SK-N-SH treated with all-trans-retinoic acid at 6 μM for 48 hours (cell line): ENCODE results near the gene LACRT.
A peak's percentile ranks its signal among the peaks of the same experiment; 100 is the strongest.

Experiments
- ATAC-seq: fragments of 200-7000 bp; cut with Tn5 transposase; 3 replicates; pipeline ENCODE4 v1.9.1; 2020; ENCODE audit warnings: mild to moderate bottlenecking, moderate library complexity
- ARNTL ChIP-seq: fragments of 450-650 bp; formaldehyde crosslinking; IDR thresholded peaks from 2 replicates; pipeline ENCODE4 v1.5.0; 2020; ENCODE audit warnings: low read depth, mild to moderate bottlenecking, moderate library complexity, borderline replicate concordance
- BACH2 ChIP-seq: fragments of 250-450 bp; sonication (Bioruptor Pico); IDR thresholded peaks from 2 replicates; pipeline ENCODE4 v1.9.0; 2021; ENCODE audit warnings: mild to moderate bottlenecking, borderline replicate concordance
- CREB5 ChIP-seq: fragments of 250-450 bp; sonication (Bioruptor Pico); IDR thresholded peaks from 2 replicates; pipeline ENCODE4 v1.5.1; 2020; ENCODE audit warnings: low read depth, mild to moderate bottlenecking, moderate library complexity
- CSDC2 ChIP-seq: fragments of 250-450 bp; sonication (Bioruptor Pico); IDR thresholded peaks from 2 replicates; pipeline ENCODE4 v1.5.0; 2020; ENCODE audit warnings: mild to moderate bottlenecking, moderate library complexity
- CSRNP3 ChIP-seq: fragments of 250-450 bp; sonication (Bioruptor Pico); IDR thresholded peaks from 2 replicates; pipeline ENCODE4 v1.5.1; 2021; ENCODE audit warnings: mild to moderate bottlenecking, moderate library complexity
- GLIS3 ChIP-seq: fragments of 250-450 bp; sonication (Bioruptor Pico); IDR thresholded peaks from 2 replicates; pipeline ENCODE4 v1.5.0; 2020; ENCODE audit warnings: mild to moderate bottlenecking, moderate library complexity
- ISL1 ChIP-seq: fragments of 250-450 bp; sonication (Bioruptor Pico); IDR thresholded peaks from 2 replicates; pipeline ENCODE4 v2.1.2; 2022; ENCODE audit warnings: mild to moderate bottlenecking, moderate library complexity
- PATZ1 ChIP-seq: fragments of 250-450 bp; sonication (Bioruptor Pico); IDR thresholded peaks from 2 replicates; pipeline ENCODE4 v1.8.0; 2020; ENCODE audit warnings: mild to moderate bottlenecking, moderate library complexity, borderline replicate concordance
- POU6F1 ChIP-seq: fragments of 250-450 bp; sonication (Bioruptor Pico); IDR thresholded peaks from 2 replicates; pipeline ENCODE4 v1.8.0; 2021; ENCODE audit warnings: low read depth, mild to moderate bottlenecking, moderate library complexity, borderline replicate concordance
- PPARA ChIP-seq: fragments of 250-450 bp; sonication (Bioruptor Pico); IDR thresholded peaks from 2 replicates; pipeline ENCODE4 v1.5.0; 2020; ENCODE audit warnings: mild to moderate bottlenecking, borderline replicate concordance
- RARB ChIP-seq: fragments of 250-450 bp; sonication (Bioruptor Pico); IDR thresholded peaks from 2 replicates; pipeline ENCODE4 v1.8.0; 2021; ENCODE audit warnings: mild to moderate bottlenecking, moderate library complexity
- SNAI2 ChIP-seq: fragments of 250-450 bp; sonication (Bioruptor Pico); IDR thresholded peaks from 2 replicates; pipeline ENCODE4 v1.5.0; 2020; ENCODE audit warnings: mild to moderate bottlenecking, moderate library complexity
- TCF4 ChIP-seq: fragments of 250-450 bp; sonication (Bioruptor Pico); IDR thresholded peaks from 2 replicates; pipeline ENCODE4 v1.8.0; 2021; ENCODE audit warnings: mild to moderate bottlenecking, moderate library complexity, borderline replicate concordance
- TOX ChIP-seq: fragments of 250-450 bp; sonication (Bioruptor Pico); IDR thresholded peaks from 2 replicates; pipeline ENCODE4 v1.8.0; 2021; ENCODE audit warnings: mild to moderate bottlenecking, moderate library complexity, borderline replicate concordance
- TSHZ2 ChIP-seq: fragments of 250-450 bp; sonication (Bioruptor Pico); IDR thresholded peaks from 2 replicates; pipeline ENCODE4 v1.5.0; 2020; ENCODE audit warnings: mild to moderate bottlenecking, moderate library complexity
- ZC3H10 ChIP-seq: fragments of 250-450 bp; sonication (Bioruptor Pico); IDR thresholded peaks from 2 replicates; pipeline ENCODE4 v1.5.1; 2021; ENCODE audit warnings: mild to moderate bottlenecking, moderate library complexity
- ZFP3 ChIP-seq: fragments of 250-450 bp; sonication (Bioruptor Pico); IDR thresholded peaks from 2 replicates; pipeline ENCODE4 v1.5.0; 2020; ENCODE audit warnings: mild to moderate bottlenecking, moderate library complexity
- ZFP30 ChIP-seq: fragments of 450-650 bp; formaldehyde crosslinking; IDR thresholded peaks from 2 replicates; pipeline ENCODE4 v1.5.0; 2022; ENCODE audit warnings: mild to moderate bottlenecking, moderate library complexity
- ZNF565 ChIP-seq: fragments of 450-650 bp; formaldehyde crosslinking; conservative IDR thresholded peaks from 2 replicates; pipeline ENCODE4 v1.5.0; 2020; ENCODE audit warnings: low read depth, mild to moderate bottlenecking, moderate library complexity
- ZNF70 ChIP-seq: fragments of 450-650 bp; formaldehyde crosslinking; IDR thresholded peaks from 2 replicates; pipeline ENCODE4 v1.5.0; 2020; ENCODE audit warnings: mild to moderate bottlenecking, moderate library complexity
- ZNF8 ChIP-seq: fragments of 450-650 bp; formaldehyde crosslinking; IDR thresholded peaks from 2 replicates; pipeline ENCODE4 v1.5.0; 2020; ENCODE audit warnings: mild to moderate bottlenecking, moderate library complexity

The LACRT gene

GRCh38 chr12:54603173-54603814 lies 31.4 kb downstream of the LACRT start:
- ATAC-seq = peak; percentile 97
- no peak for TF ChIP-seq RARB (CRISPR knock-in tag)
- TF ChIP-seq CSRNP3 (CRISPR knock-in tag) = no peak
- no peak for TF ChIP-seq ZFP30
- TF ChIP-seq PPARA (CRISPR knock-in tag) = no peak
- no peak for TF ChIP-seq TSHZ2 (CRISPR knock-in tag)
- TF ChIP-seq POU6F1 = no peak

GRCh38 chr12:54602661-54603060 lies 32.0 kb downstream of the LACRT start:
- TF ChIP-seq PATZ1 (CRISPR knock-in tag) = no peak
- TF ChIP-seq ZNF565 (CRISPR knock-in tag) = no peak
- no peak for TF ChIP-seq RARB (CRISPR knock-in tag)
- no peak for TF ChIP-seq CSDC2 (CRISPR knock-in tag)
- TF ChIP-seq CSRNP3 (CRISPR knock-in tag) = no peak
- no peak for TF ChIP-seq ZNF8 (CRISPR knock-in tag)
- no peak for TF ChIP-seq ZC3H10 (CRISPR knock-in tag)
- TF ChIP-seq ZFP30 = no peak
- no peak for TF ChIP-seq TCF4 (CRISPR knock-in tag)
- no peak for ATAC-seq

- ATAC-seq = no peak; the same call in 2 of the 3 replicates
- TF ChIP-seq SNAI2 (CRISPR knock-in tag) (no peak), CREB5 (no peak), GLIS3 (no peak), PPARA (CRISPR knock-in tag) (no peak), CSDC2 (CRISPR knock-in tag) (no peak), ZFP30 (no peak), PATZ1 (CRISPR knock-in tag) (no peak), ISL1 (CRISPR knock-in tag) (no peak), RARB (CRISPR knock-in tag) (no peak), ZNF565 (CRISPR knock-in tag) (no peak), ZFP3 (CRISPR knock-in tag) (no peak), ZNF70 (CRISPR knock-in tag) (no peak), BACH2 (no peak), TOX (CRISPR knock-in tag) (no peak), ZC3H10 (CRISPR knock-in tag) (no peak), ARNTL (CRISPR knock-in tag) (no peak)
Observed at GRCh38 chr12:54601841-54602240, 32.9 kb downstream of the LACRT start.
